A172 (cell line): ENCODE data around the gene AOX1. TPM values are rescaled to one million over a fixed set of nuclear protein-coding genes. Genes with fewer than 3 reads are reported as not detected.
A peak's percentile ranks its signal among the peaks of the same experiment; 100 is the strongest.
"Not testable (repeated sequence)": the region's sequence is repeated elsewhere in the genome, so short reads cannot be mapped to it uniquely, and the experiment has no call there.

Experiments
- DNase-seq: peaks from one replicate; pipeline ENCODE4 v3.0.0-alpha.2; 2015; ENCODE audit warnings: low spot score
- total RNA-seq: library from RNA; depleted of rRNA; stranded (reverse); fragments of >200 nt; shearing (Covaris generic); gene quantifications from 2 replicates; pipeline ENCODE4 v1.2.3, GENCODE V29; 2014

The AOX1 gene
- total RNA-seq, 1 experiment from 2014 or later = 13.2 TPM

- DNase-seq = no peak
Observed at GRCh38 chr2:200665626-200666453, 80.0 kb downstream of the AOX1 start.

GRCh38 chr2:200667413-200667812 lies 81.6 kb downstream of the AOX1 start:
- DNase-seq = peak; percentile 18

- DNase-seq = no peak
Observed at GRCh38 chr2:200668478-200668877, 82.7 kb downstream of the AOX1 start.

GRCh38 chr2:200669308-200669707 lies 83.5 kb downstream of the AOX1 start:
- DNase-seq = no peak

- DNase-seq = no peak
Observed at GRCh38 chr2:200670313-200670712, 84.5 kb downstream of the AOX1 start.

- no peak for DNase-seq
Observed at GRCh38 chr2:200670751-200671150, 84.9 kb downstream of the AOX1 start.

- DNase-seq = no peak
Observed at GRCh38 chr2:200673191-200673590, 87.4 kb downstream of the AOX1 start.

- no peak for DNase-seq
Observed at GRCh38 chr2:200674837-200675236, 89.0 kb downstream of the AOX1 start.

GRCh38 chr2:200677171-200677570 lies 91.4 kb downstream of the AOX1 start:
- DNase-seq = no peak

- DNase-seq = no peak
Observed at GRCh38 chr2:200677721-200678532, 92.1 kb downstream of the AOX1 start.

GRCh38 chr2:200679127-200679526 lies 93.3 kb downstream of the AOX1 start:
- no peak for DNase-seq

- no peak for DNase-seq
Observed at GRCh38 chr2:200679535-200679934, 93.7 kb downstream of the AOX1 start.

- no peak for DNase-seq
Observed at GRCh38 chr2:200681697-200682096, 95.9 kb downstream of the AOX1 start.

- DNase-seq = not testable (repeated sequence)
Observed at GRCh38 chr2:200682407-200682806, 96.6 kb downstream of the AOX1 start.

- DNase-seq = no peak
Observed at GRCh38 chr2:200687922-200688920, 102.4 kb downstream of the AOX1 start.

GRCh38 chr2:200689115-200689514 lies 103.3 kb downstream of the AOX1 start:
- no peak for DNase-seq

- no peak for DNase-seq
Observed at GRCh38 chr2:200693836-200694470, 108.1 kb downstream of the AOX1 start.

GRCh38 chr2:200695191-200695590 lies 109.4 kb downstream of the AOX1 start:
- DNase-seq = no peak

- no peak for DNase-seq
Observed at GRCh38 chr2:200695601-200696000, 109.8 kb downstream of the AOX1 start.

- DNase-seq = no peak
Observed at GRCh38 chr2:200698217-200698616, 112.4 kb downstream of the AOX1 start.

- DNase-seq = no peak
Observed at GRCh38 chr2:200699310-200699709, 113.5 kb downstream of the AOX1 start.
